CD1c-positive myeloid dendritic cell (primary cell): Measurements from ENCODE around the gene NKG7.

ENCODE experiments used
- DNase-seq: peaks from one replicate; pipeline ENCODE4 v3.0.0-alpha.2; 2016; ENCODE audit errors: extremely low spot score

Gene NKG7

GRCh38 chr19:51338563-51339312 lies 33.7 kb downstream of the NKG7 start:
- DNase-seq, result peak; percentile 80

- no peak for DNase-seq
Observed at GRCh38 chr19:51337861-51338562, 34.4 kb downstream of the NKG7 start.

GRCh38 chr19:51337141-51337860 lies 35.2 kb downstream of the NKG7 start:
- DNase-seq, result no peak

- DNase-seq, result no peak
Observed at GRCh38 chr19:51333836-51334460, 38.5 kb downstream of the NKG7 start.

- DNase-seq, result no peak
Observed at GRCh38 chr19:51331716-51332115, 40.7 kb downstream of the NKG7 start.

- no peak for DNase-seq
Observed at GRCh38 chr19:51331193-51331592, 41.3 kb downstream of the NKG7 start.

GRCh38 chr19:51330366-51330765 lies 42.1 kb downstream of the NKG7 start:
- no peak for DNase-seq

GRCh38 chr19:51329411-51329810 lies 43.0 kb downstream of the NKG7 start:
- DNase-seq, result no peak

- DNase-seq, result peak; percentile 87
Observed at GRCh38 chr19:51327066-51328001, 45.1 kb downstream of the NKG7 start.

GRCh38 chr19:51326216-51327065 lies 46.0 kb downstream of the NKG7 start:
- no peak for DNase-seq

GRCh38 chr19:51325161-51325976 lies 47.1 kb downstream of the NKG7 start:
- peak; percentile 51 for DNase-seq

- DNase-seq, result no peak
Observed at GRCh38 chr19:51324167-51324481, 48.3 kb downstream of the NKG7 start.

- no peak for DNase-seq
Observed at GRCh38 chr19:51323481-51324166, 48.8 kb downstream of the NKG7 start.

GRCh38 chr19:51321799-51322198 lies 50.7 kb downstream of the NKG7 start:
- no peak for DNase-seq
